PC-9 (cell line): ENCODE results near the gene HFE. TPM values are rescaled to one million over a fixed set of nuclear protein-coding genes. Genes with fewer than 3 reads are reported as not detected.
A peak's percentile ranks its signal among the peaks of the same experiment; 100 is the strongest.
"Not testable (repeated sequence)": the region's sequence is repeated elsewhere in the genome, so short reads cannot be mapped to it uniquely, and the experiment has no call there.

Experiments
- BruUV-seq: library from RNA; stranded (reverse); fragments of 400-500 nt; replicated peaks from 2 replicates; lab custom pipeline; 2021; lab: Mats Ljungman, UMichigan
- CTCF ChIA-PET: fragments of 300-600 bp; sonication (Branson Sonifier 250); formaldehyde crosslinking; loops from one replicate; lab custom pipeline; 2022; ENCODE audit warnings: antibody characterized with exemption; lab: Charles Lee
- POLR2A ChIA-PET: fragments of 300-600 bp; sonication (Branson Sonifier 250); formaldehyde crosslinking; loops from one replicate; lab custom pipeline; 2022; ENCODE audit warnings: antibody characterized with exemption; ENCODE audit not compliant: unreplicated experiment; lab: Charles Lee
- DNase-seq, 2 experiments: peaks; one replicate each; pipeline versions ENCODE4 v3.0.0 to v3.0.0-alpha.2; 2015 to 2022; ENCODE audit warnings: mixed read lengths in 1 of 2
- H2AFZ ChIP-seq: fragments of 200-600 bp; sonication (generic); 2 replicates; pipeline ENCODE4 v1.8.1; 2017; ENCODE audit warnings: antibody characterized with exemption
- H3F3A ChIP-seq: fragments of 200-600 bp; sonication (generic); 2 replicates; pipeline ENCODE4 v1.8.1; 2017; ENCODE audit warnings: antibody characterized with exemption, mild to moderate bottlenecking, low read depth; ENCODE audit not compliant: insufficient read depth
- H3K27ac ChIP-seq: fragments of 200-600 bp; sonication (generic); 2 replicates; pipeline ENCODE4 v1.6.1; 2016; ENCODE audit warnings: mixed run types
- H3K27me3 ChIP-seq: fragments of 200-600 bp; sonication (generic); 2 replicates; pipeline ENCODE4 v1.6.1; 2016; ENCODE audit warnings: low read depth, mixed run types; ENCODE audit not compliant: insufficient read depth
- H3K36me3 ChIP-seq: fragments of 200-600 bp; sonication (generic); 2 replicates; pipeline ENCODE4 v1.6.1; 2016; ENCODE audit warnings: low read depth, mixed run types
- H3K4me1 ChIP-seq: fragments of 200-600 bp; sonication (generic); replicated peaks from 2 replicates; pipeline ENCODE4 v1.6.1; 2016; ENCODE audit warnings: mixed run types; ENCODE audit not compliant: insufficient read depth
- H3K4me2 ChIP-seq: fragments of 200-600 bp; sonication (generic); 2 replicates; pipeline ENCODE4 v1.6.1; 2017; ENCODE audit warnings: mixed run types
- H3K4me3 ChIP-seq: fragments of 200-600 bp; sonication (generic); 2 replicates; pipeline ENCODE4 v1.6.1; 2016; ENCODE audit warnings: mixed run types
- H3K79me2 ChIP-seq: fragments of 200-600 bp; sonication (generic); 2 replicates; pipeline ENCODE4 v1.6.1; 2017; ENCODE audit warnings: low read depth, mixed run types
- H3K9me2 ChIP-seq: fragments of 200-600 bp; sonication (generic); 2 replicates; pipeline ENCODE4 v1.8.1; 2017; ENCODE audit warnings: mild to moderate bottlenecking; ENCODE audit not compliant: insufficient read depth
- H3K9me3 ChIP-seq: fragments of 200-600 bp; sonication (generic); 2 replicates; pipeline ENCODE4 v1.8.1; 2016; ENCODE audit warnings: low read depth; ENCODE audit not compliant: insufficient read depth
- H4K20me1 ChIP-seq: fragments of 200-600 bp; sonication (generic); 2 replicates; pipeline ENCODE4 v1.8.1; 2017; ENCODE audit not compliant: insufficient read depth
- EZH2 ChIP-seq: fragments of 200-600 bp; sonication (generic); IDR thresholded peaks from 2 replicates; pipeline ENCODE4 v1.8.0; 2017; ENCODE audit warnings: antibody characterized with exemption, low read depth
- intact Hi-C: fragments of 100-400 bp; cut with micrococcal nuclease; formaldehyde crosslinking; loops from one replicate; pipeline ENCODE4 v1.10.0; 2022; ENCODE audit not compliant: unreplicated experiment
- total RNA-seq: library from RNA; stranded (reverse); gene quantifications from 2 replicates; pipeline ENCODE4 v1.2.3, GENCODE V29; 2021
- TF ChIP-seq, protein P1 (sequence below): fragments of 200-600 bp; sonication (generic); conservative IDR thresholded peaks from 2 replicates; pipeline ENCODE4 v1.6.1; 2017; ENCODE audit warnings: mixed run types, antibody characterized with exemption, mild to moderate bottlenecking, moderate library complexity

HFE gene
- total RNA-seq, 1 experiment from 2014 or later = 46.0 TPM

DNA sequence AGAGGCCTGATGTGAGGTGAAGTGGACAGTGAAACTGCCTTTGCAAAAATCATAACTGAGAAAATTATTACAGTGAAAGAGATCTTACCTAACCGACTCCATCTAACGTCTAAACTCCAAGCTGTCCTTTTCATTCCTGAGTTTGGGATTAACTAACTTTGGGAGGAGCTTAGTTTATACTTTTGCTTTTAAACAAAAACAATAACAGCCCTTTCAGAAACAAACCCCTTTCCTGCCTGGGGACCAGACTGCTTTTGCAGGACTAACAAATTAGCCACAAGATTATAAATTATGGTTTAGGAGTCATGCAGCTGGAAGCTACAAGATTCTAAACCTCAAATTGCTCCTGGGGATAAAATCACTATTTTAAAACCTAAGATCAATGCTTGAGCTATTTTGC, 38.6 kb upstream of the HFE start:
- no peak overlapping the region for H3K4me2 ChIP-seq
- H3K27ac ChIP-seq = no peak overlapping the region
- no peak overlapping the region for H3K4me3 ChIP-seq
- H3K27me3 ChIP-seq = no peaks in the 10 kb centered on the region
- H4K20me1 ChIP-seq = no peaks in the 10 kb centered on the region
- CTCF ChIA-PET = interaction anchor here (0.6 kb wide), 1 partner anchor 49 kb away, joined by 3 read pairs; no protein-coding TSS in a partner anchor
- peaks cover 26% of the 10 kb centered on the region for H3K4me1 ChIP-seq
- no peak for TF ChIP-seq EZH2
- TF ChIP-seq, protein P1, sequence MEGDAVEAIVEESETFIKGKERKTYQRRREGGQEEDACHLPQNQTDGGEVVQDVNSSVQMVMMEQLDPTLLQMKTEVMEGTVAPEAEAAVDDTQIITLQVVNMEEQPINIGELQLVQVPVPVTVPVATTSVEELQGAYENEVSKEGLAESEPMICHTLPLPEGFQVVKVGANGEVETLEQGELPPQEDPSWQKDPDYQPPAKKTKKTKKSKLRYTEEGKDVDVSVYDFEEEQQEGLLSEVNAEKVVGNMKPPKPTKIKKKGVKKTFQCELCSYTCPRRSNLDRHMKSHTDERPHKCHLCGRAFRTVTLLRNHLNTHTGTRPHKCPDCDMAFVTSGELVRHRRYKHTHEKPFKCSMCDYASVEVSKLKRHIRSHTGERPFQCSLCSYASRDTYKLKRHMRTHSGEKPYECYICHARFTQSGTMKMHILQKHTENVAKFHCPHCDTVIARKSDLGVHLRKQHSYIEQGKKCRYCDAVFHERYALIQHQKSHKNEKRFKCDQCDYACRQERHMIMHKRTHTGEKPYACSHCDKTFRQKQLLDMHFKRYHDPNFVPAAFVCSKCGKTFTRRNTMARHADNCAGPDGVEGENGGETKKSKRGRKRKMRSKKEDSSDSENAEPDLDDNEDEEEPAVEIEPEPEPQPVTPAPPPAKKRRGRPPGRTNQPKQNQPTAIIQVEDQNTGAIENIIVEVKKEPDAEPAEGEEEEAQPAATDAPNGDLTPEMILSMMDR = no peak
- DNase-seq = no peak
- no peaks in the 10 kb centered on the region for H3K36me3 ChIP-seq
- H3K79me2 ChIP-seq = no peaks in the 10 kb centered on the region
- intact Hi-C loops = no loop called here
- no peaks in the 10 kb centered on the region for H3K9me2 ChIP-seq
- no TSS peak for BruUV-seq
- POLR2A ChIA-PET = interaction anchor here (0.7 kb wide), 1 partner anchor 14 kb away, joined by 3 read pairs; no protein-coding TSS in a partner anchor
- H2AFZ ChIP-seq = no peak overlapping the region; the same call in 1 of the 2 replicates
- H3K9me3 ChIP-seq = no peaks in the 10 kb centered on the region; the same call in 1 of the 2 replicates
- H3F3A ChIP-seq = peaks cover 27% of the 10 kb centered on the region; the same call in 1 of the 2 replicates

DNA sequence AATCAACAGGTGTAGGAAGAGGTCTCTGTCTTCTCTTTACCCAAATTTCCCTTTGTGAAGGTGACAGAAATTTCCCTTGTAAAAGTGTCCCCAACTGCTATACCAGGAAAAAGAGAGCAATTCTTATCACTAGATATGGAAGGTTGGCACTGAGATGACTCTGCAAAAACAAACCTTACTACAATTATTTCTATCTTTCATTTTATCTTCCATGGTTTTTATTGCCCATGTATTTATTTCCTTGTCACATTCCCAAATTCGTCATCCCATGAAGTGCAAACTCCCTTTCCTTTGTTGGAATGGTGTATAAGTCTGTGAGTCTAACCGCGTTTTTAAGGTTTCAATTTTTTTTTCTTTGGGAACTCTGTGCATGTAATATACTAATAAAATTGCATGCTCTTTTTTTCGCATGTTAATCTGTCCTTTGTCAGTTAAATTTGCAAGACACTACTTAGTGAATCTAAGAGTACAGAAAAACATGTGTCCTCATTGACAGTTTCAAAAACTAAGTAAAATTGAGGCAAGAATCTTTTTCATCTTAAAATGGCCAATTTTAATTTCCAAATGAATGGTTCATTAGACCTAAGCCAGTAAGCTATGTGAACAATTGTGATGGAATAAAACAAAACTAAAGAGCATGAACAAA, 35.4 kb upstream of the HFE start:
- no peak for TF ChIP-seq EZH2
- TF ChIP-seq, protein P1 = no peak
- Histone ChIP-seq H4K20me1 (no peaks in the 10 kb centered on the region), H2AFZ (no peak overlapping the region), H3K79me2 (peaks cover 4% of the 10 kb centered on the region; the same call in 1 of the 2 replicates), H3K9me2 (no peaks in the 10 kb centered on the region), H3K4me2 (no peak overlapping the region), H3K27me3 (no peaks in the 10 kb centered on the region), H3K36me3 (no peaks in the 10 kb centered on the region), H3K9me3 (no peaks in the 10 kb centered on the region; the same call in 1 of the 2 replicates), H3K4me3 (no peak overlapping the region), H3K27ac (no peak overlapping the region), H3K4me1 (peaks cover 28% of the 10 kb centered on the region), H3F3A (peaks cover 30% of the 10 kb centered on the region)
- intact Hi-C loops = no loop called here
- ChIA-PET POLR2A (interaction anchor here (0.6 to 1.4 kb wide), 2 partner anchors 72 to 502 kb away, joined by 5 to 15 read pairs; a partner anchor contains a TSS), CTCF (no interaction called here)
- peak in 1 of 2 experiments; percentile 21 for DNase-seq
- BruUV-seq = no TSS peak

DNA sequence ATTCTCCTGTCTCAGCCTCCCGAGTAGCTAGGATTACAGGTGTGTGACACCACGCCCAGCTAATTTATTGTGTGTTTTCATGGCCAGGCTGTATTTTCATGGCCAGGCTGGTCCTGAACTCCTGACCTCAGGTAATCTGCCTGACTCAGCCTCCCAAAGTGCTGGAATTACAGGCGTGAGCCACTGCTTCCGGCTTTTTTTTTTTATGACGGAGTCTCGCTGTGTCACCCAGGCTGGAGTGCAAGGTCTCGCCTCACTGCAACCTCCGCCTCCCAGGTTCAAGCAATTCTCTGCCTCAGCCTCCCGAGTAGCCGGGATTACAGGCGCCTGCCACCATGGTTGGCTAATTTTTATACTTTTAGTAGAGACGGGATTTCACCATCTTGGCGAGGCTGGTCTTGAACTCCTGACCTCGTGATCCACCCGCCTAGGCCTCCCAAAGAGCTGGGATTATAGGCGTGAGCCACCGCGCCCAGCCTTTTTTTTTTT, 34.4 kb upstream of the HFE start:
- intact Hi-C loops = not testable (repeated sequence)

More for the DNA sequence above, 34.4 kb upstream of the HFE start:
- H3K4me3 ChIP-seq, H3K27ac ChIP-seq, H3K4me2 ChIP-seq, H3K79me2 ChIP-seq, H3K9me2 ChIP-seq, DNase-seq, BruUV-seq, H4K20me1 ChIP-seq, H3K27me3 ChIP-seq, H3K36me3 ChIP-seq, H2AFZ ChIP-seq, H3K9me3 ChIP-seq: not testable (repeated sequence)
- POLR2A ChIA-PET = interaction anchor here (1.4 kb wide), 1 partner anchor 71 kb away, joined by 15 read pairs; a partner anchor contains a TSS
- CTCF ChIA-PET = interaction anchor here (0.6 kb wide), 1 partner anchor 52 kb away, joined by 4 read pairs; no protein-coding TSS in a partner anchor
- Histone ChIP-seq H3K4me1 (peaks cover 35% of the 10 kb centered on the region), H3F3A (peaks cover 35% of the 10 kb centered on the region)
